ENCODE measurements around the gene ZFP92.
A peak's percentile ranks its signal among the peaks of the same experiment; 100 is the strongest.

Gene ZFP92

GRCh38 chrX:153454901-153455550 lies 43.8 kb downstream of the ZFP92 start:
- DNase-seq (ENCODE audit: low read depth in 1 of 2, low spot score in 1 of 2) = no peak

DNA sequence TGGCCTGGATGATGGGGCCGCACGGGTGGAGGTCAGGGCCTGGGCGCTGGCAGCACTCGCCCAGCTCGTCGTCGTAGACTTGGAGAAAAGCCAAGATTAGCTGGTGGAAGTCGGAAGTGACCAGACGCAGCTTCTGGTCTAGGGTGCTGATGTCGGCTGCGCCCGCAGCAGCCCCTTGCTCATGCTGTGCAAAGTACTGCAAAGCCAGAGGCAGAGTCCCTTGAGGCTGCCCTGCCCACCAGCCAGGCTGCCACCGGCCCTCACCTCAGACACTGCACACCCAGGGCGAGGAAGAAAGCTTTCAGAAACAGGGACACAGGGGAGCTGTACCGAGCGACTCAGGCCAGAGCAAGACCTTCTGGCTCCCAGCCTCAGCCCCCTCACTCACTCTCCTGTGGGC lies 44.3 kb downstream of the ZFP92 start:
- no peak for DNase-seq (ENCODE audit: low read depth in 1 of 2, low spot score in 1 of 2)

GRCh38 chrX:153456161-153456560 lies 44.9 kb downstream of the ZFP92 start:
- DNase-seq (ENCODE audit: low read depth in 1 of 2, low spot score in 1 of 2) = no peak

GRCh38 chrX:153456704-153457103 lies 45.4 kb downstream of the ZFP92 start:
- DNase-seq (ENCODE audit: low read depth in 1 of 2, low spot score in 1 of 2) = no peak

GRCh38 chrX:153457136-153457825 lies 46.0 kb downstream of the ZFP92 start:
- no peak for DNase-seq (ENCODE audit: low read depth in 1 of 2, low spot score in 1 of 2)

DNA sequence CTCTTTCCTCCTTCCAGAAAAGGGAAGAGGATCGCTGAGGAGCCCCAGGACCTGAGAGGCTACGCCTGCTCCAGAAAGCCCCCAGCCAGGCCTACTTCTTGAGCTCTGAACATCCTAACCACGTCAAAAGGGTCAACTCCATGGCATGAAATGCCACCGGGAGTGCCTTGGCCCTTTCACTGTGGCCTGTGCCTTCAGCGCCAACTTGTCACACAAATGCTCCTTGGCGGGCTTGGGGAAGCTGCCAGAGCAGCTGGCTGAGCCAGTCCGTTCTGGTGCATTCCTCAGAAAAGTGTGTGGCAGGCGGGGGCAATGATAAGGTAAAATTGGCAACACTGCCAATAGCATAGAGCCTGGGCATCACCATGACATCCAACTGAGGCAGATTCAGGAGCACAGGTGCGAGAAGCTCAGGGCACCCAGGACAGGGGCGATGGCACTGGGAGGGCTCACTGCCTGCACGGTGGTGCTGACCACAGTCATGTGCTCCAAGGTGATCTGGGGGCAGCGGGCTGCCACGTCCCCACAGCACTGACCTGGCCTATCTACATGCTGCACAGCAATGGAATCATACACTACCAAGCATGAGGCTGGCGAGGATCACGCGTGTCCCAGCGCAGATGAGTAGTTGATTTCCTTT lies 46.7 kb downstream of the ZFP92 start:
- no peak for DNase-seq (ENCODE audit: low read depth in 1 of 2, low spot score in 1 of 2)

DNA sequence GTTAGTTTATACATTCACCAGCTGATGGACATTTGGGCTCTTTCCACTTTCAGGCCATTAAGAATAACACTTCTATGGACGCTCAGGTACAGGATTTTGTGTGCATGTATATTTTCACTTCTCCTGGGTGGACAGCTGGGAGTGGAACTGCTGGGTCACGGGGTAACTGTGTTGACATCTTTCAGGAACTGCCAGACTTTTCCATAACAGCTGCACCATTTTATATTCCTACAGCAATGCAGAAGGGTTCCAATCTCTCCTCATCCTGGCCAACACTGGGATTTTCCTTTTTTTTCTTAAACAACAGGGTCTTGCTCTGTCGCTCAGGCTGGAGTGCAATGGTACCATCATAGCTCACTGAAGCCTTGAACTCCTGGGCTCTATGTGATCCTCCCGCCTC lies 47.2 kb downstream of the ZFP92 start:
- no peak for DNase-seq (ENCODE audit: low read depth in 1 of 2, low spot score in 1 of 2)

DNA sequence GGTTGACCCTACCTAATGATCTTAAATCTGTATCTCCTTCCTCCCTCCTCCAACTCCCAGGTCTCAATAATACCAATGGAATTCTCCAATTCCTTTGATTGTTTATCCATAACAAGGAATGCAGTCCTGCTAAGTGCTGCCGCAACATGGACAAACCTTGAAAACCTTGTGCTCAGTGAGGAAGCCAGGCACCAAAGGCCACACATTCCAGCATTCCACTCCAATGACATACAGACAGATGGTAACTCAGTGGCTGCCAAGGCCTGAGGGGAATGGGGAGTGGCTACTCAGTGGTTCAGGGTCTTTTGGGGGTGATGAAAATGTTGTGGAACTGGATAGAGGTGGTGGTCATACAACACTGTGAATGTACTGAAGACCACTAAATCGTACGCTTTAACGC lies 48.7 kb downstream of the ZFP92 start:
- DNase-seq (ENCODE audit: low read depth in 1 of 2, low spot score in 1 of 2) = no peak

DNA sequence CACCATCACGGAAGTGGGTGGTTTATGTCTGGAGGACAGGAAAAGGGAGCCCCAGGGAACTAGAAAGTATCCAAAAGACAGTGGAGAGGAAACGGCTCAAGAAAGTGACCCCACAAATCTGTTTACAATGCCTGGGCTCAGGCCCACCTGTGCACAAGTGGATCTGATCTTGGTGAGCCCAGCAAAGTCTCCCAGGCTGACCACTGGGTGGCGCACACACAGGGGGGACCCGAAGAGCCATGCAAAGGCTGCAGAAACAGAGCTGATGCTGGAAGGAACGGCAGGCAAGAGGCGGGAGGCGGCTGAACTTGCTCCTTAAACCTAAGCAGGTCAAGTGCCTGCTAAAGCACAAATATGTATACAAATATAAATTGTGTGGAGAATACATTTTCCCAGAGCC lies 49.6 kb downstream of the ZFP92 start:
- DNase-seq (ENCODE audit: low read depth in 1 of 2, low spot score in 1 of 2) = peak; percentile 7 to 32
